ENCODE results near the gene TMEM192.
"Not testable (repeated sequence)": the region's sequence is repeated elsewhere in the genome, so short reads cannot be mapped to it uniquely, and the experiment has no call there.

Gene TMEM192

GRCh38 chr4:165031436-165032211 is 81.0 kb downstream of the TMEM192 start, which contains the start of gene TRIM60:
TRIM60 (plus strand) TSS chr4:165031999; CDS start chr4:165040073, 8,074 bp downstream.
- H3K27me3 ChIP-seq (ENCODE audit: insufficient read depth, low read length), result no peaks in the 10 kb centered on the region
- no peak within 1 kb of the TSS for H3K4me3 ChIP-seq (ENCODE audit: low read depth, low read length, poor library complexity, severe bottlenecking)
- H3F3A ChIP-seq (ENCODE audit: insufficient read depth, low read length), result no peaks in the 10 kb centered on the region
- no peaks in the 10 kb centered on the region for H4K20me1 ChIP-seq (ENCODE audit: insufficient read depth, low read length)
- H3K79me2 ChIP-seq (ENCODE audit: insufficient read depth, low read length), result no peaks in the 10 kb centered on the region
- H3K9me3 ChIP-seq (ENCODE audit: low read length), result no peaks in the 10 kb centered on the region
- no peak within 1 kb of the TSS for H2AFZ ChIP-seq (ENCODE audit: low read length)
- H3K4me2 ChIP-seq (ENCODE audit: low read length), result no peak within 1 kb of the TSS
- H3K9ac ChIP-seq (ENCODE audit: low read length), result no peak within 1 kb of the TSS
- H3K9me2 ChIP-seq (ENCODE audit: low read depth, low read length), result no peaks in the 10 kb centered on the region
- H3K4me1 ChIP-seq (ENCODE audit: insufficient read depth, low read length, severe bottlenecking), result no peaks in the 10 kb centered on the region
- TF ChIP-seq CTCF (IDR thresholded peaks at IDR 0.05; ENCODE audit: low read length), result no peak
- no peaks in the 10 kb centered on the region for H3K36me3 ChIP-seq (ENCODE audit: insufficient read depth, low read length)
- H3K27ac ChIP-seq (ENCODE audit: low read depth, low read length, poor library complexity, severe bottlenecking), result no peak within 1 kb of the TSS

- Histone ChIP-seq H3F3A (ENCODE audit: insufficient read depth, low read length) (no peaks in the 10 kb centered on the region), H3K27ac (ENCODE audit: low read depth, low read length, poor library complexity, severe bottlenecking) (no peak overlapping the region), H3K36me3 (ENCODE audit: insufficient read depth, low read length) (no peaks in the 10 kb centered on the region), H3K9me3 (ENCODE audit: low read length) (no peaks in the 10 kb centered on the region), H3K9ac (ENCODE audit: low read length) (no peak overlapping the region), H3K9me2 (ENCODE audit: low read depth, low read length) (no peaks in the 10 kb centered on the region), H3K79me2 (ENCODE audit: insufficient read depth, low read length) (no peaks in the 10 kb centered on the region), H4K20me1 (ENCODE audit: insufficient read depth, low read length) (no peaks in the 10 kb centered on the region), H3K4me2 (ENCODE audit: low read length) (no peak overlapping the region), H2AFZ (ENCODE audit: low read length) (no peak overlapping the region), H3K4me3 (ENCODE audit: low read depth, low read length, poor library complexity, severe bottlenecking) (no peak overlapping the region), H3K27me3 (ENCODE audit: insufficient read depth, low read length) (no peaks in the 10 kb centered on the region), H3K4me1 (ENCODE audit: insufficient read depth, low read length, severe bottlenecking) (no peaks in the 10 kb centered on the region)
- TF ChIP-seq CTCF (IDR thresholded peaks at IDR 0.05; ENCODE audit: low read length), result no peak
- no peak for TF ChIP-seq EZH2 (IDR thresholded peaks at IDR 0.05; ENCODE audit: borderline replicate concordance, low read length)
Measured at GRCh38 chr4:165027762-165028402, 84.8 kb downstream of the TMEM192 start.

GRCh38 chr4:165025782-165026181 is 86.9 kb downstream of the TMEM192 start:
- not testable (repeated sequence) for H3K36me3 ChIP-seq (ENCODE audit: insufficient read depth, low read length); H3K27ac ChIP-seq (ENCODE audit: low read depth, low read length, poor library complexity, severe bottlenecking); H3K9me3 ChIP-seq (ENCODE audit: low read length); H3F3A ChIP-seq (ENCODE audit: insufficient read depth, low read length); H4K20me1 ChIP-seq (ENCODE audit: insufficient read depth, low read length); H3K9me2 ChIP-seq (ENCODE audit: low read depth, low read length); H3K27me3 ChIP-seq (ENCODE audit: insufficient read depth, low read length); H3K9ac ChIP-seq (ENCODE audit: low read length); H3K4me2 ChIP-seq (ENCODE audit: low read length); H3K79me2 ChIP-seq (ENCODE audit: insufficient read depth, low read length); H2AFZ ChIP-seq (ENCODE audit: low read length); H3K4me3 ChIP-seq (ENCODE audit: low read depth, low read length, poor library complexity, severe bottlenecking); H3K4me1 ChIP-seq (ENCODE audit: insufficient read depth, low read length, severe bottlenecking)

All from OCI-LY1 (cell line).